B cell (primary cell): ENCODE measurements around the gene SPIB.
"Not testable (repeated sequence)": the region's sequence is repeated elsewhere in the genome, so short reads cannot be mapped to it uniquely, and the experiment has no call there.

Experiments
- EZH2 ChIP-seq: IDR thresholded peaks from 2 replicates; pipeline ENCODE4 v1.6.1; 2012; ENCODE audit warnings: borderline replicate concordance, low read depth, mild to moderate bottlenecking, moderate library complexity, low read length; ENCODE audit not compliant: insufficient read depth, poor library complexity, severe bottlenecking
- TF ChIP-seq, protein P1 (sequence below): fragments of 200-600 bp; IDR thresholded peaks from one replicate; pipeline ENCODE4 v1.8.0; 2022; ENCODE audit warnings: antibody characterized with exemption, mild to moderate bottlenecking

DNA sequence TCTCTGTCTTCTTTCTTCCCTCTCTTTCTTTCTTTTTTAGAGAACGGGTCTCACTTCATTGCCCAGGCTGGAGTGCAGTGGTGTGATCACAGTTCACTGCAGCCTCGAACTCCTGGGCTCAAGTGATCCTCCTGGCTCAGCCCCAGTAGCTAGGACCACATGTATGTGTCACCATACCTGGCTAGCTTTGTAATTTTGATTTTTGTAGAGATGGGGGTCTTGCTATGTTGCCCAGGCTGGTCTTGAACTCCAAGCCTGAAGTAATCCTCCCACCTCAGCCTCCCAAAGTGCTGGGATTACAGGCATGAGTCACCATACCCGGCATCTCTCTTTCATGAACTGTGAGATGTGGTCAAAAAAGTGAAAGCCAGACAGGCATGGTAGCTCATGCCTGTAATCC is 54.6 kb downstream of the SPIB start:
- TF ChIP-seq, protein P1, sequence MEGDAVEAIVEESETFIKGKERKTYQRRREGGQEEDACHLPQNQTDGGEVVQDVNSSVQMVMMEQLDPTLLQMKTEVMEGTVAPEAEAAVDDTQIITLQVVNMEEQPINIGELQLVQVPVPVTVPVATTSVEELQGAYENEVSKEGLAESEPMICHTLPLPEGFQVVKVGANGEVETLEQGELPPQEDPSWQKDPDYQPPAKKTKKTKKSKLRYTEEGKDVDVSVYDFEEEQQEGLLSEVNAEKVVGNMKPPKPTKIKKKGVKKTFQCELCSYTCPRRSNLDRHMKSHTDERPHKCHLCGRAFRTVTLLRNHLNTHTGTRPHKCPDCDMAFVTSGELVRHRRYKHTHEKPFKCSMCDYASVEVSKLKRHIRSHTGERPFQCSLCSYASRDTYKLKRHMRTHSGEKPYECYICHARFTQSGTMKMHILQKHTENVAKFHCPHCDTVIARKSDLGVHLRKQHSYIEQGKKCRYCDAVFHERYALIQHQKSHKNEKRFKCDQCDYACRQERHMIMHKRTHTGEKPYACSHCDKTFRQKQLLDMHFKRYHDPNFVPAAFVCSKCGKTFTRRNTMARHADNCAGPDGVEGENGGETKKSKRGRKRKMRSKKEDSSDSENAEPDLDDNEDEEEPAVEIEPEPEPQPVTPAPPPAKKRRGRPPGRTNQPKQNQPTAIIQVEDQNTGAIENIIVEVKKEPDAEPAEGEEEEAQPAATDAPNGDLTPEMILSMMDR = not testable (repeated sequence)
- not testable (repeated sequence) for TF ChIP-seq EZH2
